WTC11 (cell line): ENCODE results near the gene STAC. TPM values are rescaled to one million over a fixed set of nuclear protein-coding genes. Genes with fewer than 3 reads are reported as not detected.

Source experiments
- ATAC-seq: fragments of 200-7000 bp; cut with Tn5 transposase; 2 replicates; pipeline ENCODE4 v1.10.0; 2021; ENCODE audit warnings: mild to moderate bottlenecking, moderate library complexity
- CTCF ChIA-PET: fragments of 300-600 bp; sonication (Branson Sonifier 250); formaldehyde crosslinking; loops from one replicate; lab custom pipeline; 2021; ENCODE audit warnings: antibody characterized with exemption; lab: Charles Lee
- POLR2A ChIA-PET: fragments of 350-600 bp; sonication (Branson Sonifier 250); formaldehyde crosslinking; loops from one replicate; lab custom pipeline; 2021; ENCODE audit warnings: antibody characterized with exemption; lab: Charles Lee
- DNase-seq: peaks from one replicate; pipeline ENCODE4 v3.0.0; 2021; ENCODE audit warnings: low spot score
- H3K27ac Mint-ChIP-seq: 2 replicates; pipeline ENCODE4 v1.8.0; 2021; ENCODE audit warnings: mixed read lengths
- H3K27me3 Mint-ChIP-seq: 2 replicates; pipeline ENCODE4 v1.8.0; 2021; ENCODE audit warnings: low read depth, mild to moderate bottlenecking, moderate library complexity, mixed read lengths
- H3K36me3 Mint-ChIP-seq: 2 replicates; pipeline ENCODE4 v1.8.0; 2021; ENCODE audit warnings: mixed read lengths
- H3K4me1 Mint-ChIP-seq: 2 replicates; pipeline ENCODE4 v1.8.0; 2022; ENCODE audit warnings: mixed read lengths
- H3K4me3 Mint-ChIP-seq: 2 replicates; pipeline ENCODE4 v1.8.0; 2021; ENCODE audit warnings: mild to moderate bottlenecking, moderate library complexity, mixed read lengths
- H3K9me3 Mint-ChIP-seq: 2 replicates; pipeline ENCODE4 v1.8.0; 2021; ENCODE audit warnings: mixed read lengths
- AR ChIP-seq: fragments of 250-450 bp; sonication (Bioruptor Pico); IDR thresholded peaks from 2 replicates; pipeline ENCODE4 v1.9.0; 2021; ENCODE audit warnings: mild to moderate bottlenecking
- ATF1 ChIP-seq: sonication (generic); formaldehyde crosslinking; IDR thresholded peaks from 2 replicates; pipeline ENCODE4 v1.8.1; 2023; ENCODE audit warnings: mild to moderate bottlenecking, moderate library complexity, missing genetic modification reagents
- ATF3 ChIP-seq: sonication (generic); formaldehyde crosslinking; conservative IDR thresholded peaks from 2 replicates; pipeline ENCODE4 v1.8.1; 2022; ENCODE audit warnings: mild to moderate bottlenecking, missing genetic modification reagents
- ATF6 ChIP-seq: sonication (generic); formaldehyde crosslinking; IDR thresholded peaks from 2 replicates; pipeline ENCODE4 v1.8.1; 2023; ENCODE audit warnings: mild to moderate bottlenecking, missing genetic modification reagents
- CBFB ChIP-seq: sonication (generic); formaldehyde crosslinking; IDR thresholded peaks from 2 replicates; pipeline ENCODE4 v1.8.1; 2022; ENCODE audit warnings: mild to moderate bottlenecking, low read depth, missing genetic modification reagents
- CDX4 ChIP-seq: fragments of 250-450 bp; sonication (Bioruptor Pico); IDR thresholded peaks from 2 replicates; pipeline ENCODE4 v1.9.0; 2021; ENCODE audit warnings: moderate library complexity, mild to moderate bottlenecking, inconsistent platforms, borderline replicate concordance
- CTCF ChIP-seq: fragments of 200-600 bp; IDR thresholded peaks from 2 replicates; pipeline ENCODE4 v1.8.0; 2022; ENCODE audit warnings: antibody characterized with exemption
- FOXP1 ChIP-seq: sonication (generic); formaldehyde crosslinking; IDR thresholded peaks from 2 replicates; pipeline ENCODE4 v1.8.0; 2022; ENCODE audit warnings: missing genetic modification reagents, mild to moderate bottlenecking, moderate library complexity, borderline replicate concordance
- IRF2 ChIP-seq: sonication (generic); formaldehyde crosslinking; IDR thresholded peaks from 2 replicates; pipeline ENCODE4 v1.8.0; 2022; ENCODE audit warnings: low read depth, missing genetic modification reagents, borderline replicate concordance
- MLX ChIP-seq: sonication (generic); formaldehyde crosslinking; IDR thresholded peaks from 2 replicates; pipeline ENCODE4 v1.8.1; 2023; ENCODE audit warnings: mild to moderate bottlenecking, missing genetic modification reagents, moderate library complexity
- NFE2L1 ChIP-seq: sonication (generic); formaldehyde crosslinking; IDR thresholded peaks from 2 replicates; pipeline ENCODE4 v1.8.1; 2023; ENCODE audit warnings: missing genetic modification reagents
- NFYB ChIP-seq: sonication (generic); formaldehyde crosslinking; conservative IDR thresholded peaks from 2 replicates; pipeline ENCODE4 v1.8.0; 2022; ENCODE audit warnings: low read depth, missing genetic modification reagents
- NR1H2 ChIP-seq: sonication (generic); formaldehyde crosslinking; IDR thresholded peaks from 2 replicates; pipeline ENCODE4 v1.9.0; 2021; ENCODE audit warnings: mild to moderate bottlenecking, moderate library complexity, missing genetic modification reagents
- NR2C2 ChIP-seq: sonication (generic); formaldehyde crosslinking; IDR thresholded peaks from 2 replicates; pipeline ENCODE4 v1.8.0; 2022; ENCODE audit warnings: mild to moderate bottlenecking, missing genetic modification reagents
- ZBTB21 ChIP-seq: sonication (generic); formaldehyde crosslinking; IDR thresholded peaks from 2 replicates; pipeline ENCODE4 v1.8.1; 2023; ENCODE audit warnings: mild to moderate bottlenecking, missing genetic modification reagents, borderline replicate concordance
- ZNF281 ChIP-seq: sonication (generic); formaldehyde crosslinking; IDR thresholded peaks from 2 replicates; pipeline ENCODE4 v1.8.0; 2023; ENCODE audit warnings: mild to moderate bottlenecking, missing genetic modification reagents
- ZNF671 ChIP-seq: fragments of 250-450 bp; sonication (Bioruptor Pico); IDR thresholded peaks from 2 replicates; pipeline ENCODE4 v1.8.0; 2021; ENCODE audit warnings: mild to moderate bottlenecking
- ZSCAN18 ChIP-seq: fragments of 250-450 bp; sonication (Bioruptor Pico); IDR thresholded peaks from 2 replicates; pipeline ENCODE4 v2.1.2; 2022; ENCODE audit warnings: mild to moderate bottlenecking, moderate library complexity
- total RNA-seq: library from RNA; stranded (reverse); gene quantifications from 3 replicates; pipeline ENCODE4 v1.2.3, GENCODE V29; 2021

STAC gene
- total RNA-seq, 1 experiment from 2014 or later, result 5.6 TPM

GRCh38 chr3:36538136-36538749 lies 157.9 kb downstream of the STAC start:
- CTCF ChIA-PET, result interaction anchor here (1.3 kb wide), 1 partner anchor 414 kb away, joined by 3 read pairs; no protein-coding TSS in a partner anchor
- Mint-ChIP-seq H3K4me1 (no peaks in the 10 kb centered on the region), H3K4me3 (no peak overlapping the region), H3K36me3 (peaks cover 5% of the 10 kb centered on the region; the same call in 1 of the 2 replicates), H3K27me3 (no peaks in the 10 kb centered on the region), H3K9me3 (no peaks in the 10 kb centered on the region), H3K27ac (no peak overlapping the region)
- ATAC-seq (no peak), DNase-seq (no peak)
- TF ChIP-seq NFE2L1, result no peak
- TF ChIP-seq CDX4 (CRISPR knock-in tag), result no peak
- no peak for TF ChIP-seq NFYB (CRISPR knock-in tag)
- POLR2A ChIA-PET, result no interaction called here

GRCh38 chr3:36540888-36541518 lies 160.7 kb downstream of the STAC start:
- H3K4me1 Mint-ChIP-seq, result no peaks in the 10 kb centered on the region
- ChIA-PET CTCF (interaction anchor here (0.6 to 1.5 kb wide), 19 partner anchors 9 to 575 kb away, joined by 3 to 16 read pairs (median 3); no protein-coding TSS in a partner anchor), POLR2A (no interaction called here)
- ATAC-seq (peak; percentile 86), DNase-seq (peak; percentile 58)
- no peak overlapping the region for H3K4me3 Mint-ChIP-seq
- no peaks in the 10 kb centered on the region for H3K27me3 Mint-ChIP-seq
- no peaks in the 10 kb centered on the region for H3K9me3 Mint-ChIP-seq
- TF ChIP-seq ZBTB21 (CRISPR knock-in tag) (no peak), ZNF671 (no peak), CBFB (no peak), CTCF (peak; percentile 74), NFYB (CRISPR knock-in tag) (no peak), MLX (CRISPR knock-in tag) (no peak), NR1H2 (no peak), AR (no peak), ZNF281 (no peak)
- TF ChIP-seq, all 79 proteins: peak for 1
- Mint-ChIP-seq H3K36me3 (peaks cover 5% of the 10 kb centered on the region; the same call in 1 of the 2 replicates), H3K27ac (no peak overlapping the region)

GRCh38 chr3:36542186-36542585 lies 161.9 kb downstream of the STAC start:
- no peak for ATAC-seq
- H3K27me3 Mint-ChIP-seq, result no peaks in the 10 kb centered on the region
- TF ChIP-seq ZSCAN18 (no peak), NR1H2 (no peak), NR2C2 (CRISPR knock-in tag) (no peak), ATF6 (CRISPR knock-in tag) (no peak), ATF1 (CRISPR knock-in tag) (no peak), IRF2 (CRISPR knock-in tag) (no peak), ATF3 (CRISPR knock-in tag) (no peak), FOXP1 (no peak)

More at GRCh38 chr3:36542186-36542585, 161.9 kb downstream of the STAC start:
- ChIA-PET CTCF (no interaction called here), POLR2A (interaction anchor here (0.7 kb wide), 1 partner anchor 75 kb away, joined by 7 read pairs; no protein-coding TSS in a partner anchor)
- no peak for DNase-seq
- H3K36me3 Mint-ChIP-seq, result no peaks in the 10 kb centered on the region
- H3K27ac Mint-ChIP-seq, result no peak overlapping the region
- H3K9me3 Mint-ChIP-seq, result no peaks in the 10 kb centered on the region
- no peaks in the 10 kb centered on the region for H3K4me1 Mint-ChIP-seq
- no peak overlapping the region for H3K4me3 Mint-ChIP-seq
